ENCODE results near the gene ZNF557.

DNA sequence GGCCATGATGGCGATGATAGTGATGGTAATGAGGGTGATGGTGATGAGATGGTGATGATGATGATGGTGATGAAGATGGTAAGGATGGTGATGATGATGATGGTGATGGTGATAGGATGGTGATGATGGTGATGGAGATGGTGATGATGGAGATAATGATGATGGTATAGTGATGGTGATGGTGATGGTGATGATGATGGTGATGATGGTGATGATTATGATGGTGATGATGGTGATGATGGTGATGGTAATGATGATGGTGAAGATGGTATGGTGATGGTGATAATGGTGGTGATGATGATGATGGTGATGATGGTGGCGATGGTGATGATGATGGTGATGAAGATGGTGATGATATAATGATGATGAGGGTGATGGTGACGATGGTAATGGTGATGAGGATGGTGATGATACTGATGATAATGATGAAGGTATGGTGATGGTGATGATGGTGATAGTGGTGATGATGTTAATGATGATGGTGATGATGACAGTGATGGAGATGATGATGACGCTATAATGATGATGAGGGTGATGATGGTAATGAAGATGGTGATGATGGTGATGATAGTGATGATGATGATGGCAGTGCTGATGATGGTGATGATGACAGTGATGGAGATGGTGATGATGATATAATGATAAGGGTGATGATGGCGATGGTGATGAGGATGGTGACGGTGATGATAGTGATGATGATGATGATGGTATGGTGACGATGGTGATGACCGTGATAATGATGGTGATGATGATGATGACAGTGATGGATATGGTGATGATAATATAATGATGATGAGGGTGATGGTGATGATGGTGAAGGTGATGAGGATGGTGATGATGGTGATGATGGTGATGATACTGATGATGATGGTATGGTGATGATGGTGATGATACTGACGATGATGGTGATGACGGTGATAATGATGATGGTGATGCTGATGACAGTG, 37.5 kb downstream of the ZNF557 start:
- TF ChIP-seq POLR2A (IDR thresholded peaks at IDR 0.05) = no peak
- TF ChIP-seq, protein P1, sequence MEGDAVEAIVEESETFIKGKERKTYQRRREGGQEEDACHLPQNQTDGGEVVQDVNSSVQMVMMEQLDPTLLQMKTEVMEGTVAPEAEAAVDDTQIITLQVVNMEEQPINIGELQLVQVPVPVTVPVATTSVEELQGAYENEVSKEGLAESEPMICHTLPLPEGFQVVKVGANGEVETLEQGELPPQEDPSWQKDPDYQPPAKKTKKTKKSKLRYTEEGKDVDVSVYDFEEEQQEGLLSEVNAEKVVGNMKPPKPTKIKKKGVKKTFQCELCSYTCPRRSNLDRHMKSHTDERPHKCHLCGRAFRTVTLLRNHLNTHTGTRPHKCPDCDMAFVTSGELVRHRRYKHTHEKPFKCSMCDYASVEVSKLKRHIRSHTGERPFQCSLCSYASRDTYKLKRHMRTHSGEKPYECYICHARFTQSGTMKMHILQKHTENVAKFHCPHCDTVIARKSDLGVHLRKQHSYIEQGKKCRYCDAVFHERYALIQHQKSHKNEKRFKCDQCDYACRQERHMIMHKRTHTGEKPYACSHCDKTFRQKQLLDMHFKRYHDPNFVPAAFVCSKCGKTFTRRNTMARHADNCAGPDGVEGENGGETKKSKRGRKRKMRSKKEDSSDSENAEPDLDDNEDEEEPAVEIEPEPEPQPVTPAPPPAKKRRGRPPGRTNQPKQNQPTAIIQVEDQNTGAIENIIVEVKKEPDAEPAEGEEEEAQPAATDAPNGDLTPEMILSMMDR (IDR thresholded peaks at IDR 0.05 in 8 of 11, conservative IDR thresholded peaks at IDR 0.05 in 3 of 11) = no peak
